Stimulated activated effector memory CD8-positive, alpha-beta T cell treated with anti-CD3 and anti-CD28 coated beads, Interleukin-12 subunit alpha, Interleukin-12 subunit beta, amount 100 ng/mL, for 72 hours (primary cell): ENCODE results near the gene IDUA.
A peak's percentile ranks its signal among the peaks of the same experiment; 100 is the strongest.
"Not testable (repeated sequence)": the region's sequence is repeated elsewhere in the genome, so short reads cannot be mapped to it uniquely, and the experiment has no call there.

Experiments
- ATAC-seq: fragments of 150-1000 bp; cut with Tn5 transposase; 2 replicates; pipeline ENCODE4 v1.10.0; 2021
- DNase-seq, 2 donors: peaks; one replicate each; pipeline ENCODE4 v3.0.0; 2021 to 2022; ENCODE audit warnings: low spot score in 2 of 2
- H3K27ac Mint-ChIP-seq: one replicate; pipeline ENCODE4 v1.8.0; 2022; ENCODE audit warnings: mild to moderate bottlenecking, mixed read lengths
- H3K36me3 Mint-ChIP-seq: one replicate; pipeline ENCODE4 v1.8.0; 2022; ENCODE audit warnings: mild to moderate bottlenecking, mixed read lengths
- H3K4me1 Mint-ChIP-seq: one replicate; pipeline ENCODE4 v1.8.0; 2022; ENCODE audit warnings: mixed read lengths
- H3K4me3 Mint-ChIP-seq: one replicate; pipeline ENCODE4 v1.8.0; 2022; ENCODE audit warnings: mild to moderate bottlenecking, mixed read lengths
- H3K9me3 Mint-ChIP-seq: one replicate; pipeline ENCODE4 v1.8.0; 2022; ENCODE audit warnings: mixed read lengths

IDUA gene

DNA sequence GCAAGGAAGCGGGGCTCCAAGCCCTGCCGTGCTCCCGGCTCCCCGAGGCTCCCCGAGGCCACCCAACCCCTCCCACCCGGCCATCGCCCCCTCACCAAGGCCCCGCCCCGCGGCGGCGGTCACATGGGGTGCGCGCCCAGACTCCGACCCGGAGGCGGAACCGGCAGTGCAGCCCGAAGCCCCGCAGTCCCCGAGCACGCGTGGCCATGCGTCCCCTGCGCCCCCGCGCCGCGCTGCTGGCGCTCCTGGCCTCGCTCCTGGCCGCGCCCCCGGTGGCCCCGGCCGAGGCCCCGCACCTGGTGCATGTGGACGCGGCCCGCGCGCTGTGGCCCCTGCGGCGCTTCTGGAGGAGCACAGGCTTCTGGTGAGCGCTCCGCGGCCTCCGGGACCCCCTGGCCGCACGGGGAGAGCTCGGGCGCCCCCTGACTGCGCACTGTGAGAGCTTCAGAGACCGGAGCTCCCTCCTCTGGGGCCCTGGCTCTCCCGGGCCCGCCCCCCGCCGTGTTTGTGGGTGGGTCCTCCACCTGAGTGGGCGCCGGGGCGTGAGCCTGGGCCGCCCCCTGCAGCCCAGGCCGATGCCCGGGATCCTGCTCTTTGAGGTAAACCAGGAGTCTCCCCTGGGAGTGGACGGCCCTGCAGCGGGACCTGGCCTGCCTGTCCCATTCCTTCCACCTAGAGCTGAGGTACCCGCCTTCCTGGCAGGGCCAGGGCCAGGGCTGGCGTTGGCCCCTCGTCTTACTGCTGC is at the start of gene IDUA:
Gene IDUA, plus strand, starts transcription at position 166 of the 745 bp plus-strand sequence. Its CDS starts 41 bp downstream, at position 207.
- no peaks in the 10 kb centered on the region for H3K9me3 Mint-ChIP-seq
- DNase-seq = peak; percentile 78 to 91

GRCh38 chr4:939508-939907 is 47.3 kb upstream of the IDUA start:
- peaks cover 11% of the 10 kb centered on the region for H3K4me1 Mint-ChIP-seq
- H3K4me3 Mint-ChIP-seq = not testable (repeated sequence)

More for the DNA sequence above, at the start of gene IDUA:
- Mint-ChIP-seq H3K4me1 (peaks cover 20% of the 10 kb centered on the region), H3K4me3 (peak within 1 kb of the TSS; percentile 79), H3K36me3 (no peaks in the 10 kb centered on the region), H3K27ac (peak within 1 kb of the TSS; percentile 84)
- ATAC-seq = peak; percentile 87

GRCh38 chr4:945274-946102 is 41.4 kb upstream of the IDUA start:
- no peaks in the 10 kb centered on the region for H3K36me3 Mint-ChIP-seq
- no peak for ATAC-seq
- DNase-seq = no peak
- H3K27ac Mint-ChIP-seq = peak overlapping the region; percentile 10
- H3K9me3 Mint-ChIP-seq = no peaks in the 10 kb centered on the region
- H3K4me1 Mint-ChIP-seq = peaks cover 17% of the 10 kb centered on the region
- H3K4me3 Mint-ChIP-seq = no peak overlapping the region

More at GRCh38 chr4:939508-939907, 47.3 kb upstream of the IDUA start:
- H3K27ac Mint-ChIP-seq, DNase-seq, H3K9me3 Mint-ChIP-seq, ATAC-seq, H3K36me3 Mint-ChIP-seq: not testable (repeated sequence)

- H3K36me3 Mint-ChIP-seq = no peaks in the 10 kb centered on the region
- no peak for ATAC-seq
- peak overlapping the region; percentile 10 for H3K27ac Mint-ChIP-seq
- peaks cover 17% of the 10 kb centered on the region for H3K4me1 Mint-ChIP-seq
- no peak overlapping the region for H3K4me3 Mint-ChIP-seq
- no peak for DNase-seq
- no peaks in the 10 kb centered on the region for H3K9me3 Mint-ChIP-seq
These were observed 40.8 kb upstream of the IDUA start for GRCh38 chr4:946103-946450.

- Mint-ChIP-seq H3K4me1 (peaks cover 17% of the 10 kb centered on the region), H3K27ac (no peak overlapping the region), H3K4me3 (no peak overlapping the region), H3K9me3 (no peaks in the 10 kb centered on the region), H3K36me3 (no peaks in the 10 kb centered on the region)
- no peak for DNase-seq
- no peak for ATAC-seq
These were observed 40.0 kb upstream of the IDUA start for GRCh38 chr4:946517-947471.

GRCh38 chr4:947491-947971 is 39.3 kb upstream of the IDUA start:
- Mint-ChIP-seq H3K9me3 (no peaks in the 10 kb centered on the region), H3K27ac (no peak overlapping the region), H3K4me3 (no peak overlapping the region), H3K4me1 (peaks cover 17% of the 10 kb centered on the region), H3K36me3 (no peaks in the 10 kb centered on the region)
- DNase-seq (no peak), ATAC-seq (no peak)

GRCh38 chr4:948101-948935 is 38.5 kb upstream of the IDUA start:
- ATAC-seq = no peak
- Mint-ChIP-seq H3K9me3 (no peaks in the 10 kb centered on the region), H3K4me3 (no peak overlapping the region), H3K27ac (no peak overlapping the region), H3K4me1 (peaks cover 17% of the 10 kb centered on the region), H3K36me3 (no peaks in the 10 kb centered on the region)
- DNase-seq = no peak

- Mint-ChIP-seq H3K9me3 (no peaks in the 10 kb centered on the region), H3K4me3 (no peak overlapping the region), H3K36me3 (no peaks in the 10 kb centered on the region), H3K27ac (no peak overlapping the region), H3K4me1 (peaks cover 17% of the 10 kb centered on the region)
- ATAC-seq (no peak), DNase-seq (no peak)
These were observed 37.9 kb upstream of the IDUA start for GRCh38 chr4:948936-949300.

DNA sequence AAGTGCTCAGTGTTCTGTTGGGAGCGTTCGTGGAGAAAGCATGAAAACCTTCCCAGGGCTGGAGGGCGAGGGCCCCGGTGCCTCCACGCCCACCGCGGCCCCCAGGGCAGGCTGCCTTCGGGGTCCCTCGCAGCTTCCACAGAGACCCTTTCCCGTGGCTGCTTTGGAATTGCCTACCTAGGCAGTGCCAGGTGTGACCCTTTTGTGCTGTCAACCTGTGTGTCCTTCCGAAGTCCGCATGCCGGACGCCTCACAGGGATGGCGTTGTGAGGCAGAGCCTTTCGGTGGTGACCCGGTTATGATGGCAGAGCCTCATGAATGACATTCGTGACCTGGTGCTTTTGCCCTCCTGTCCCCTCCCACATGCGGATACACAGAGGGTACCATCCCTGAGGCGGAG is 37.2 kb upstream of the IDUA start:
- Mint-ChIP-seq H3K36me3 (no peaks in the 10 kb centered on the region), H3K9me3 (no peaks in the 10 kb centered on the region), H3K4me1 (peaks cover 17% of the 10 kb centered on the region), H3K27ac (no peak overlapping the region), H3K4me3 (no peak overlapping the region)
- ATAC-seq (no peak), DNase-seq (no peak)

DNA sequence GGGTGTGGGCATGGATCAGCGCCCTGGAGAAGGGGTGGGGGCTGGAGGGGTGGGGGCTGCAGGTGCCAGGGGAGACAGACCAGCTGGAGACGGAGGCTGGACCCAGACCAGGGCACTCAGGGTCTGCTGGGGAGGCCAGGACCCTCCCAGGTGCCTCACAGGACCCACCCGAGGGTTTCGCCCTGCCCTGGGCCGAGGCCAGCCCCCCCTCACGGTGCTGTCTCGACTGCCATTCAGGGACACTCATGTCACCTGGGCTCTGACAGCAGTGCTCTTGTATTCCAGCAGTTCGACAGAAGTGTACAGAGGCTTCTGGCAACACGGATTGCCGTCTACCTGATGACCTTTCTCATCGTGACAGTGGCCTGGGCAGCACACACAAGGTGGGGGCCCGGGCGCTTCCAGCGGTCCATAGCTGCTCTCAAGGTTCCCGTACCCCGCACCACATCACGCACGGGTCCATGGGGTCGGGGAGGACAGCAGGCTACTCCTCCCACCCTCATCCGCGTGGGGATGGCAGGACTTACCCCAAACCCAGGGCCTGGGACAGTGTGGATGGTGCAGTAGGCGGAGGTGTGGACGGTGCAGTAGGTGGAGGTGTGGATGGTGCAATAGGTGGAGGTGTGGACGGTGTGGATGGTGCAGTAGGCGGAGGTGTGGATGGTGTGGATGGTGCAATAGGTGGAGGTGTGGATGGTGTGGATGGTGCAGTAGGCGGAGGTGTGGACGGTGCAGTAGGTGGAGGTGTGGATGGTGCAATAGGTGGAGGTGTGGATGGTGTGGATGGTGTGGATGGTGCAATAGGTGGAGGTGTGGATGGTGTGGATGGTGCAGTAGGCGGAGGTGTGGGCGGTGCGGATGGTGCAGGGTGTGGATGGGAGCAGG is 36.5 kb upstream of the IDUA start:
- DNase-seq (no peak), ATAC-seq (no peak)
- Mint-ChIP-seq H3K4me1 (peaks cover 13% of the 10 kb centered on the region), H3K27ac (no peak overlapping the region), H3K9me3 (no peaks in the 10 kb centered on the region), H3K4me3 (no peak overlapping the region), H3K36me3 (no peaks in the 10 kb centered on the region)

GRCh38 chr4:951186-951585 is 35.7 kb upstream of the IDUA start:
- H3K4me3 Mint-ChIP-seq = no peak overlapping the region
- ATAC-seq (no peak), DNase-seq (no peak)
- H3K4me1 Mint-ChIP-seq = peaks cover 5% of the 10 kb centered on the region
- H3K27ac Mint-ChIP-seq = no peak overlapping the region
- no peaks in the 10 kb centered on the region for H3K36me3 Mint-ChIP-seq
- no peaks in the 10 kb centered on the region for H3K9me3 Mint-ChIP-seq

DNA sequence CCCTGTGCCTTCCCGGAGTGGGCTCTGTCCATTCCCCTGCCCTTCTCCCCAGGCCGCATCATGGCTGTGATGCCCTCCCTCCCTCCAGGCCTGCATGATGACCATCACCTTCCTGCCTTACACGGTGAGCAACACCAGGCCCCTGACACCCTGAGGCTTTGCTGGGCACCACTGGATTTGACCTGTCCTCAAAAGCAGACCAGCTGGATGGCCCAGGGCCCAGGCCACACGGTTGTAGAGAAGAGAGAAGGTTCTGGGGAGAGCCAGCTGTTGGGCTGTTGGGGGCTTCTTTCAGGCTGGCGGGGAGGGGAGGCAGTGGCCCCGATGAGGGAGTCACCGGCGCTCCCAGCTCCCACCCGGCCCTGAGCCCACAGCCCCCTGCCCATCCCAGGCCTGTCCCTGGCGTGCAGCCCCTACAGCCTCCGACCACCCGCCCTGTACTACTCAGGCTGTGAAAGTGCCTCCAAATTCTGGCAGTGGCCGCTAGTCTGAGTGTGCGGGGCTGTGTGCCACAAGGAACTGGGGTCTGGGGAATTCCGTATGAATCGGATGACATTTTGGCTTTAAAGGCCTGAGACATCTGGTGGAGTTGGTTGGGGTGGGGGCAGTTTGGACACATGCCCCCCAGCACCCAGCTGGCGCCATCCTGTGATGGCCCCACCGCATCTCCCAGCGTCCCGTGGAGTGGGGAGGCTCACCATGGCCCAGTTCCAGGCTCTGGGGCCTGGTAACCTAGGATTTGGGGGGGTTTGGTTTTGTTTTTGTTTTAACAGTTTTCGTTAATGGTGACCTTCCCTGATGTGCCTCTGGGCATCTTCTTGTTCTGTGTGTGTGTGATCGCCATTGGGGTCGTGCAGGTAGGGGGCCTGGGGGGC is 35.0 kb upstream of the IDUA start:
- ATAC-seq (no peak), DNase-seq (no peak)
- Mint-ChIP-seq H3K27ac (no peak overlapping the region), H3K4me1 (peaks cover 5% of the 10 kb centered on the region), H3K36me3 (no peaks in the 10 kb centered on the region), H3K9me3 (no peaks in the 10 kb centered on the region), H3K4me3 (no peak overlapping the region)
